ENCODE results near the gene MLXIPL.

DNA sequence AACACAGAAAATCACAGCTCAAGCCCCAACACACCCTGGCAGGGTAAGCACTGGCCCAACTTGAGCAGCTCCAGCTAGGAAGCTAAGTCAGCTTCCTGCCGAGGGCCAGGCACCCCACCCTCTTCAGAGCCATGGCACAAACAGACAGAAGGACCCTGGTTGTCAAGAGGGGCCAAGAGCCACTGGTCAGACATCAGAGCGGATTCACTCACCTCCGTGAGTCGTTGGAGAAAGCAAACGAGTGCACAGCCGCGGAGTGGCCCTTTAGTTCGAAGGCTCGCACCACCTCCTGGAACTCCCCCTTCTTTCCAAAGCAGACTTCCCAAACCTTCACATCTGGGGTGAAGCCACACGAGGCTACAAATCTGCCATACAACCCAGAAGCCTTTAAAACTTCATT lies 53.3 kb downstream of the MLXIPL start:
- TF ChIP-seq RAD21 (conservative IDR thresholded peaks at IDR 0.05) = no peak
- no peak for TF ChIP-seq MXI1 (conservative IDR thresholded peaks at IDR 0.05; ENCODE audit: poor library complexity, severe bottlenecking)
- TF ChIP-seq EZH2 (IDR thresholded peaks at IDR 0.05; ENCODE audit: borderline replicate concordance, insufficient read depth, low read length, poor library complexity, severe bottlenecking) = no peak

Measured in neural cell (in vitro differentiated cells).